Vagina (tissue), 2 donors: ENCODE results near the gene TMC8. TPM values are rescaled to one million over a fixed set of nuclear protein-coding genes. Genes with fewer than 3 reads are reported as not detected.

Experiments used
- DNase-seq, 2 donors: peaks; one replicate each; pipeline ENCODE4 v3.0.0-alpha.2; 2017; ENCODE audit errors: extremely low spot score in 2 of 2
- H3K27ac ChIP-seq: fragments of 200-600 bp; sonication (generic); one replicate; pipeline ENCODE4 v1.5.1; 2019
- H3K27me3 ChIP-seq: fragments of 200-600 bp; sonication (generic); one replicate; pipeline ENCODE4 v1.5.1; 2019
- H3K36me3 ChIP-seq, 2 donors: fragments of 200-600 bp; sonication (generic); one replicate each; pipeline ENCODE4 v1.5.1; 2017 to 2019
- H3K4me1 ChIP-seq: fragments of 200-600 bp; sonication (generic); one replicate; pipeline ENCODE4 v1.5.1; 2019
- H3K4me3 ChIP-seq, 2 donors: fragments of 200-600 bp; sonication (generic); 1 replicate in 1 of 2; 2 replicates in 1 of 2; pipeline ENCODE4 v1.5.1; 2016 to 2019
- H3K9me3 ChIP-seq: fragments of 200-600 bp; sonication (generic); one replicate; pipeline ENCODE4 v1.5.1; 2019
- CTCF ChIP-seq, 3 experiments: fragments of 450-650 bp in 2 of 3; fragments of 200-600 bp in 1 of 3; sonication (generic) in 1 of 3; IDR thresholded peaks; one replicate each; pipeline ENCODE4 v1.5.1; 2017 to 2019; ENCODE audit warnings: antibody characterized with exemption in 3 of 3, mild to moderate bottlenecking in 2 of 3, moderate library complexity in 2 of 3
- POLR2A ChIP-seq, 2 donors: fragments of 450-650 bp; IDR thresholded peaks; one replicate each; pipeline ENCODE4 v1.6.1; 2017; ENCODE audit warnings: antibody characterized with exemption in 2 of 2, mild to moderate bottlenecking in 2 of 2, moderate library complexity in 2 of 2
- POLR2AphosphoS5 ChIP-seq, 2 donors: sonication (generic); formaldehyde crosslinking; IDR thresholded peaks; one replicate each; pipeline ENCODE4 v1.9.0; 2017; ENCODE audit warnings: antibody characterized with exemption in 2 of 2, mild to moderate bottlenecking in 2 of 2, low read depth in 1 of 2; ENCODE audit not compliant: insufficient read depth in 1 of 2
- intact Hi-C: fragments of 100-400 bp; cut with DNase I; formaldehyde crosslinking; loops from one replicate; pipeline ENCODE4 v1.15.1; 2023
- total RNA-seq: library from RNA; depleted of rRNA; stranded (reverse); fragments of >200 nt; gene quantifications from one replicate; pipeline ENCODE4 v1.2.3, GENCODE V29; 2016

Gene TMC8
- total RNA-seq, 1 donor from 2014 or later = 24.6 TPM

GRCh38 chr17:78132767-78133178, 2.2 kb downstream of the TMC8 start:
- H3K4me3 ChIP-seq = no peak overlapping the region
- H3K4me1 ChIP-seq = peaks cover 47% of the 10 kb centered on the region
- H3K36me3 ChIP-seq = no peaks in the 10 kb centered on the region
- H3K27me3 ChIP-seq = no peaks in the 10 kb centered on the region
- no peak for TF ChIP-seq POLR2AphosphoS5 (IDR thresholded peaks at IDR 0.05; ENCODE audit: insufficient read depth in 1 of 2, low read depth in 1 of 2)
- TF ChIP-seq POLR2A (IDR thresholded peaks at IDR 0.05) = no peak
- no peak for TF ChIP-seq CTCF (IDR thresholded peaks at IDR 0.05)
- intact Hi-C loops = no loop called here
- no peak for DNase-seq
- H3K27ac ChIP-seq = peak overlapping the region; percentile 48
- H3K9me3 ChIP-seq = no peaks in the 10 kb centered on the region

GRCh38 chr17:78133179-78133951, 2.8 kb downstream of the TMC8 start:
- no peak for TF ChIP-seq POLR2A (IDR thresholded peaks at IDR 0.05)
- no peak for TF ChIP-seq CTCF (IDR thresholded peaks at IDR 0.05)
- no peak for TF ChIP-seq POLR2AphosphoS5 (IDR thresholded peaks at IDR 0.05; ENCODE audit: insufficient read depth in 1 of 2, low read depth in 1 of 2)
- H3K4me1 ChIP-seq = peaks cover 41% of the 10 kb centered on the region
- no peak overlapping the region for H3K4me3 ChIP-seq
- no peaks in the 10 kb centered on the region for H3K27me3 ChIP-seq
- DNase-seq = no peak
- intact Hi-C loops = no loop called here
- no peak overlapping the region for H3K27ac ChIP-seq
- no peaks in the 10 kb centered on the region for H3K9me3 ChIP-seq
- H3K36me3 ChIP-seq = no peaks in the 10 kb centered on the region

GRCh38 chr17:78133971-78134898, 3.7 kb downstream of the TMC8 start:
- H3K9me3 ChIP-seq = no peaks in the 10 kb centered on the region
- no peak overlapping the region for H3K4me3 ChIP-seq
- no peaks in the 10 kb centered on the region for H3K27me3 ChIP-seq
- H3K4me1 ChIP-seq = peaks cover 34% of the 10 kb centered on the region
- intact Hi-C loops = no loop called here
- DNase-seq = no peak
- TF ChIP-seq CTCF (IDR thresholded peaks at IDR 0.05) (peak in 2 of 3 experiments; percentile 15 to 29), POLR2A (IDR thresholded peaks at IDR 0.05) (no peak), POLR2AphosphoS5 (IDR thresholded peaks at IDR 0.05; ENCODE audit: insufficient read depth in 1 of 2, low read depth in 1 of 2) (peak in 1 of 2 donors; percentile 6)
- H3K36me3 ChIP-seq = no peaks in the 10 kb centered on the region
- no peak overlapping the region for H3K27ac ChIP-seq

GRCh38 chr17:78134899-78135385, 4.4 kb downstream of the TMC8 start:
- Histone ChIP-seq H3K27me3 (no peaks in the 10 kb centered on the region), H3K4me1 (peaks cover 31% of the 10 kb centered on the region), H3K9me3 (no peaks in the 10 kb centered on the region), H3K36me3 (no peaks in the 10 kb centered on the region), H3K27ac (no peak overlapping the region), H3K4me3 (no peak overlapping the region)
- no peak for TF ChIP-seq POLR2AphosphoS5 (IDR thresholded peaks at IDR 0.05; ENCODE audit: insufficient read depth in 1 of 2, low read depth in 1 of 2)
- no peak for TF ChIP-seq POLR2A (IDR thresholded peaks at IDR 0.05)
- TF ChIP-seq CTCF (IDR thresholded peaks at IDR 0.05) = no peak
- DNase-seq = no peak
- intact Hi-C loops = no loop called here
